Liver (tissue), 10 donors: Measurements from ENCODE around the gene TLX3. TPM values are rescaled to one million over a fixed set of nuclear protein-coding genes. Genes with fewer than 3 reads are reported as not detected.
"Not testable (repeated sequence)": the region's sequence is repeated elsewhere in the genome, so short reads cannot be mapped to it uniquely, and the experiment has no call there.

Source experiments
- DNase-seq: peaks from one replicate; pipeline ENCODE4 v3.0.0-alpha.2; 2017; ENCODE audit warnings: low spot score
- H3K27ac ChIP-seq, 2 donors: one replicate each; pipeline ENCODE4 v1.7.0; 2013; ENCODE audit warnings: inconsistent platforms in 2 of 2, low read length in 2 of 2, control low read depth in 1 of 2, low read depth in 1 of 2, mild to moderate bottlenecking in 1 of 2
- H3K27me3 ChIP-seq, 4 donors: one replicate each; pipeline versions ENCODE4 v1.6.1 to v1.7.0; 2013; ENCODE audit warnings: low read length in 3 of 4, inconsistent platforms in 1 of 4, mild to moderate bottlenecking in 1 of 4, moderate library complexity in 1 of 4; ENCODE audit not compliant: control insufficient read depth in 4 of 4, insufficient read depth in 4 of 4
- H3K36me3 ChIP-seq, 4 donors: one replicate each; pipeline versions ENCODE4 v1.6.1 to v1.7.0; 2013; ENCODE audit warnings: low read length in 3 of 4, mild to moderate bottlenecking in 3 of 4, low read depth in 1 of 4, moderate library complexity in 1 of 4; ENCODE audit not compliant: control insufficient read depth in 4 of 4, insufficient read depth in 3 of 4
- H3K4me1 ChIP-seq, 4 donors: one replicate each; pipeline versions ENCODE4 v1.6.1 to v1.7.0; 2013; ENCODE audit warnings: low read length in 3 of 4, mild to moderate bottlenecking in 3 of 4, moderate library complexity in 1 of 4; ENCODE audit not compliant: control insufficient read depth in 4 of 4, insufficient read depth in 4 of 4
- H3K4me3 ChIP-seq, 3 donors: one replicate each; pipeline versions ENCODE4 v1.6.1 to v1.7.0; 2013; ENCODE audit warnings: low read length in 3 of 3, control low read depth in 1 of 3, low read depth in 1 of 3, mild to moderate bottlenecking in 1 of 3
- H3K9ac ChIP-seq, 2 donors: one replicate each; pipeline ENCODE4 v1.7.0; 2013; ENCODE audit warnings: low read length in 2 of 2, mild to moderate bottlenecking in 2 of 2, moderate library complexity in 2 of 2, control low read depth in 1 of 2, low read depth in 1 of 2
- H3K9me3 ChIP-seq, 4 donors: one replicate each; pipeline versions ENCODE4 v1.6.1 to v1.7.0; 2013; ENCODE audit warnings: low read length in 3 of 4; ENCODE audit not compliant: control insufficient read depth in 4 of 4
- CTCF ChIP-seq: fragments of 150-350 bp; IDR thresholded peaks from 2 replicates; pipeline ENCODE4 v1.5.1; 2017; ENCODE audit warnings: improper control_type of control experiment, low read depth, low read length; ENCODE audit not compliant: missing input control
- HNF4A ChIP-seq, 2 donors: conservative IDR thresholded peaks; 2 replicates each; pipeline ENCODE4 v1.6.1; 2016; ENCODE audit warnings: antibody characterized with exemption in 2 of 2, mild to moderate bottlenecking in 2 of 2
- HNF4G ChIP-seq: IDR thresholded peaks from 2 replicates; pipeline ENCODE4 v1.6.1; 2016; ENCODE audit warnings: antibody characterized with exemption
- JUND ChIP-seq, 2 donors: IDR thresholded peaks; 2 replicates each; pipeline ENCODE4 v1.6.1; 2016; ENCODE audit warnings: antibody characterized with exemption in 2 of 2
- RAD21 ChIP-seq, 2 donors: IDR thresholded peaks; 2 replicates each; pipeline ENCODE4 v1.6.1; 2016; ENCODE audit warnings: antibody characterized with exemption in 2 of 2, mild to moderate bottlenecking in 2 of 2
- YY1 ChIP-seq: IDR thresholded peaks from 2 replicates; pipeline ENCODE4 v1.6.1; 2016; ENCODE audit warnings: antibody characterized with exemption, mild to moderate bottlenecking
- WGBS: extraction: QIAGEN DNeasy Blood & Tissue Kit; methylation state at CpG from one replicate; pipeline ENCODE4 v1.1.7; 2013; 5-methylcytosine and 5-hydroxymethylcytosine counted together
- polyA plus RNA-seq, 2 donors: library from polyadenylated mRNA; stranded (reverse) in 1 of 2; unstranded in 1 of 2; fragments of 200-250 nt in 1 of 2; fragments of >200 nt in 1 of 2; fragmentation: Nextera tagmentation in 1 of 2; extraction: Ambion mirVana in 1 of 2; gene quantifications; one replicate each; pipeline versions ENCODE4 v1.2.1 to v1.2.3, GENCODE V29; 2013 to 2015
- small RNA-seq: library from RNA; depleted of rRNA; stranded (forward); fragments of <200 nt; gene quantifications from one replicate; pipeline ENCODE3, GENCODE V24; 2014
- total RNA-seq, 2 donors: library from RNA; depleted of rRNA; stranded (reverse); fragments of >200 nt; gene quantifications; one replicate each; pipeline ENCODE4 v1.2.3, GENCODE V29; 2014
- TF ChIP-seq, protein P1 (sequence below): IDR thresholded peaks from 2 replicates; pipeline ENCODE4 v1.6.1; 2016; ENCODE audit warnings: antibody characterized with exemption
- donor health status: healthy.
- donor health status: healthy.
- donor health status: healthy.
- donor health status: healthy.
- donor health status: healthy.

Gene TLX3
- total and polyA plus RNA-seq, 4 donors = not detected

DNA sequence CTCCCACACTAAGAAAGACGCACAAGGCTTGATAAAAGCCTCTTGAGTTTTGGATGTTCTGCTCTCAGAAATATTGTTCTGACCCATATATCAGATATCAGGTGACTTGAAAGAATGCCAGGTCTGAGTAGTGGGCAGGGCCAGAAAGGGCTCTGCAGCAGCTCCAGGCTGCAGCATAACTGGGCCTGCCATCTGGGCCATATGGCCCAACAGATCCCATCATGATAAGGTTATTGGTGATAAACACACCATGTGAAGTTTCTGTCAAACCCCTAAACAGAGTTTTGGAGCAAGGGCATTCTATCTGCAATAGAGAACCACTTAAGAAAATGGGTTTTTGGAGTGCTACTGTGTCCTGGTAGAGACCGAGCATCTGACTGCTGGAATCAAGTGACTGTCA is 48.8 kb downstream of the TLX3 start (continued):
- TF ChIP-seq CTCF = no peak
- no peak for TF ChIP-seq JUND (IDR thresholded peaks at IDR 0.05)
- TF ChIP-seq HNF4A (conservative IDR thresholded peaks at IDR 0.05) = no peak
- no peak for TF ChIP-seq HNF4G
- TF ChIP-seq, protein P1, sequence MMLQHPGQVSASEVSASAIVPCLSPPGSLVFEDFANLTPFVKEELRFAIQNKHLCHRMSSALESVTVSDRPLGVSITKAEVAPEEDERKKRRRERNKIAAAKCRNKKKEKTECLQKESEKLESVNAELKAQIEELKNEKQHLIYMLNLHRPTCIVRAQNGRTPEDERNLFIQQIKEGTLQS = no peak
- no peak for TF ChIP-seq RAD21 (IDR thresholded peaks at IDR 0.05)
- no peak for TF ChIP-seq YY1

DNA sequence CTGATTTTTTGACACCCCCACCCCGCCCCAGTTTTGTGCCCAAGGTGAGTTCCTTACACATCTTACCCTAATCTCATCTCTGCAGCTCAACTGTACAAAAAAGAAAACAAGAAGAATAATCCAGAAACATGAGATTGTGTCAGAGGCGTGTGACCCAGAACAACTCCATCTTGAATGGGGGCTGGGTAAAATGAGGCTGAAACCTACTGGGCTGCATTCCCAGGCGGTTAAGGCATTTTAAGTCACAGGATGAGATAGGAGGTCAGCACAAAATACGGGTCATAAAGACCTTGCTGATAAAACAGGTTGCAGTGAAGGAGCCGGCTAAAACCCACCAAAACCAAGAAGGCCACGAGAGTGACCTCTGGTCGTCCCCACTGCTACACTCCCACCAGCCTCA is 52.1 kb downstream of the TLX3 start:
- WGBS = 78% methylated on average over 7 of the region's 7 CpGs
- H3K9ac ChIP-seq, DNase-seq: not testable (repeated sequence)

More for the DNA sequence above, 52.1 kb downstream of the TLX3 start:
- not testable (repeated sequence) for H3K27ac ChIP-seq, H3K4me1 ChIP-seq, H3K9me3 ChIP-seq, H3K4me3 ChIP-seq, H3K36me3 ChIP-seq, H3K27me3 ChIP-seq

Small RNA genes within 50 kb of the gene (small RNA-seq; reads per million reads assigned to genes)
- gene AC091980.1 = not detected
- gene RN7SL339P = not detected

Other genes with a start within 250 kb of the TLX3 start
- 100 to 1,000 TPM; 186 to 539 TPM for gene NPM1, start 78.6 kb downstream of the TLX3 start, total RNA-seq
- gene NPM1, start 78.6 kb downstream of the TLX3 start, polyA plus RNA-seq = 100 to 1,000 TPM; 133 to 959 TPM
- gene FGF18, start 110.4 kb downstream of the TLX3 start, total RNA-seq = under 1 TPM in 1 of 2 donors, not detected in 1; 0.08 TPM
- gene FGF18, start 110.4 kb downstream of the TLX3 start, polyA plus RNA-seq = not detected